PC-3 (cell line): ENCODE results near the gene FOXL2NB.

Source experiments
- CTCF ChIP-seq: fragments of 300-600 bp; sonication (generic); conservative IDR thresholded peaks from 2 replicates; pipeline ENCODE4 v1.5.1; 2017; ENCODE audit warnings: antibody characterized with exemption, low read depth, mild to moderate bottlenecking, low read length
- EZH2 ChIP-seq: fragments of 300-600 bp; sonication (generic); IDR thresholded peaks from one replicate; pipeline ENCODE4 v1.6.1; 2017; ENCODE audit warnings: antibody characterized with exemption, mild to moderate bottlenecking, low read length; ENCODE audit not compliant: unreplicated experiment
- EZH2phosphoT487 ChIP-seq: fragments of 300-600 bp; sonication (generic); IDR thresholded peaks from 2 replicates; pipeline ENCODE4 v1.6.1; 2018; ENCODE audit warnings: mild to moderate bottlenecking, antibody characterized with exemption, low read length, borderline replicate concordance

- no peak for TF ChIP-seq CTCF
- TF ChIP-seq EZH2phosphoT487: no peak
- no peak for TF ChIP-seq EZH2
These were observed 4.7 kb upstream of the FOXL2NB start for GRCh38 chr3:138942271-138942670.
